ENCODE data around the gene GNG2.

GNG2 gene

GRCh38 chr14:51860164-51860824 lies at the start of gene GNG2:
TSS of gene GNG2 (plus strand) at chr14:51860612. CDS start at chr14:51950679, 90,067 bp downstream.
- DNase-seq (ENCODE audit: low read depth, low spot score): peak; percentile 83

DNA sequence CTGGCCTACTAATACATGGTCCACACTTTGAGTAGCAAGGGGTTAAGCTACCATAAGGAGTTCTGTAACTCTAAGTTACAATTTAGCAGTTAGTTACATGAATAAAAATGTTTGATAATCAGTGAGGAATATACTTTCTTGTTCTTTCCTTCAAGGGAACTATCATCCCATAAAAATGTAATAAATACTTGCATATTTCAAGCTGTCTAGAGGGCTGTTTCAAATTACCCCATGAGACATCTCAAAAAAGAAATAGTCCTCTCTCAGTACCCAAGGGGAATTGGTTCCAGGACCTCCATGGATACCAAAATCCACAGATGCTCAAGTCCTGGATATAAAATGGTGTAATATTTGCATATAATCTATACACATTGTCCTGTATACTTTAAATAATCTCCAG lies 48.7 kb upstream of the GNG2 start:
- DNase-seq (ENCODE audit: low read depth, low spot score): no peak

GRCh38 chr14:51816031-51816430 lies 44.4 kb upstream of the GNG2 start:
- DNase-seq (ENCODE audit: low read depth, low spot score): no peak

DNA sequence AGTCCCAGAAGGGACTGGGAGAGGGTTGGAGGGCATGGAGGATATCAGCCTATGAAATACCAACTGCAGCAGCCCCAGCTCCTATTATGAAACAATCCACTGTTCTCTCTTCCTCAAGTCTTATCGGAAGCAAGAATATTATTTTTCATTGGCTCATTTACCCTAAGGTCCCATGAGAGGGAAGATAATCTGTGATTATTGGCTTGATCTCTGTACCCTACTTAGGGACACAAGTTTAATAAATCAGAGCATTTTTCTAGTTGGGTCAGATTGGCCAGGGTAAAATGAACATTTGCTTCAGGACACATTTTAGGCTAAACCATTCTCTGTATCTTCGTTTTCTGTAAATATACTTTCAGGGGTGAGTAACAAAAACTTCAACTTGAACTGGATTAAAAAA lies 43.1 kb upstream of the GNG2 start:
- DNase-seq (ENCODE audit: low read depth, low spot score): no peak

GRCh38 chr14:51818748-51819380 lies 41.5 kb upstream of the GNG2 start:
- DNase-seq (ENCODE audit: low read depth, low spot score): no peak

- no peak for DNase-seq (ENCODE audit: low read depth, low spot score)
Observed at GRCh38 chr14:51821822-51822221, 38.6 kb upstream of the GNG2 start.

GRCh38 chr14:51822499-51822898 lies 37.9 kb upstream of the GNG2 start:
- no peak for DNase-seq (ENCODE audit: low read depth, low spot score)

- no peak for DNase-seq (ENCODE audit: low read depth, low spot score)
Observed at GRCh38 chr14:51823706-51824105, 36.7 kb upstream of the GNG2 start.

DNA sequence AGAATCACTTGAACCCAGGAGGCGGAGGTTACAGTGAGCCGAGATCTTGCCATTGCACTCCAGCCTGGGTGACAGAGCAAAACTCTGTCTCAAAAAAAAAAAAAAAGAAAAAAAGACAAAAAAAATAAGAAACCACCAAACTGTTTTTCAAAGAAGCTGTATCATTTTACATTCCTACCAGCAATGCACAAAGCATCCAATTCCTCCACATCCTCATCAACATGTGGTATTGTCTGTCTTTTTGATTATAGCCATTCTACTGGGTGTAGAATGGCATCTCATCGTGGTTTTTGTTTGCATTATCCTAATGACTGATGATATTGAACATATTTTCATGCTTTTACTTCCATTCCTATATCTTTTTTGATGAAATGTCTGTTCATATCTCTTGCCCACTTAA lies 36.2 kb upstream of the GNG2 start:
- DNase-seq (ENCODE audit: low read depth, low spot score): no peak

GRCh38 chr14:51825926-51826325 lies 34.5 kb upstream of the GNG2 start:
- DNase-seq (ENCODE audit: low read depth, low spot score): no peak

- DNase-seq (ENCODE audit: low read depth, low spot score): peak; percentile 37
Observed at GRCh38 chr14:51828017-51828797, 32.2 kb upstream of the GNG2 start.

- peak; percentile 23 for DNase-seq (ENCODE audit: low read depth, low spot score)
Observed at GRCh38 chr14:51834240-51834639, 26.2 kb upstream of the GNG2 start.

DNA sequence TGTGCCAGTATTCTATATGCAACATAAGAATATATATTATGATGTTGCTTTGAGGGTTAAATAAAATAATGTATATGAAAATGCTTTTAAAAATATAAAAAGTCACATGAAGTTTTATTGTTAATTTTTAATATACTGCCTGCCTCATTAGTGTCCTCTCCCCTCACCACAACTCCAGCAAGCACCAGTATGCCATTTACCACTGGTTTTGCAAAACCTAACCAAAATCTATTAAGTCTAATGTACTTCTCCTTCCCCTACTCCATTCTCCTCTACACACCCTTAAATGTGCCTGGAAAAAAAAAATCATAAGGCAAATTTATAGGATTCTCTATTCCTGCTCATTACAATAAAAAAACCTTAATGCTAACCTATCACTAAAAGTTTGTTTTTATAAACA lies 24.0 kb upstream of the GNG2 start:
- no peak for DNase-seq (ENCODE audit: low read depth, low spot score)

GRCh38 chr14:51844081-51844881 lies 16.1 kb upstream of the GNG2 start:
- DNase-seq (ENCODE audit: low read depth, low spot score): no peak

DNA sequence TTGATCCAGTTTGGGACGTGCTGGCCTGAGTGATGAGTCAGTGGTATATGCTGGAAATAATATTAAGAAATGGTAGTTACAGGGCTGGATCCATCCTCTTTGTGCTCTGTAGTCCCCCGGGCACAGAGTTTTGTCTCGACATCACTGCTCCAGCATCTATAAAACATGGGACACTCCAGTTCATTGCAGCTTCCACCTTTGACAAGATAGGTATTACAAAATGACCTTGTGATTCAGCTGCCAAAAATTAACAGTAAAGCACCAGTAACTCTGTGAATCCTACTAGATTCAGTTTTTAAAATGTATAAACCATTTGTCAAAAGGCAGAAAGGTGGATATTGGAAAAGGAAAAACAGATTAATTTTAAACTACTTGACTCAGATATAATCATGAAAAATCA lies 14.6 kb upstream of the GNG2 start:
- DNase-seq (ENCODE audit: low read depth, low spot score): no peak

DNA sequence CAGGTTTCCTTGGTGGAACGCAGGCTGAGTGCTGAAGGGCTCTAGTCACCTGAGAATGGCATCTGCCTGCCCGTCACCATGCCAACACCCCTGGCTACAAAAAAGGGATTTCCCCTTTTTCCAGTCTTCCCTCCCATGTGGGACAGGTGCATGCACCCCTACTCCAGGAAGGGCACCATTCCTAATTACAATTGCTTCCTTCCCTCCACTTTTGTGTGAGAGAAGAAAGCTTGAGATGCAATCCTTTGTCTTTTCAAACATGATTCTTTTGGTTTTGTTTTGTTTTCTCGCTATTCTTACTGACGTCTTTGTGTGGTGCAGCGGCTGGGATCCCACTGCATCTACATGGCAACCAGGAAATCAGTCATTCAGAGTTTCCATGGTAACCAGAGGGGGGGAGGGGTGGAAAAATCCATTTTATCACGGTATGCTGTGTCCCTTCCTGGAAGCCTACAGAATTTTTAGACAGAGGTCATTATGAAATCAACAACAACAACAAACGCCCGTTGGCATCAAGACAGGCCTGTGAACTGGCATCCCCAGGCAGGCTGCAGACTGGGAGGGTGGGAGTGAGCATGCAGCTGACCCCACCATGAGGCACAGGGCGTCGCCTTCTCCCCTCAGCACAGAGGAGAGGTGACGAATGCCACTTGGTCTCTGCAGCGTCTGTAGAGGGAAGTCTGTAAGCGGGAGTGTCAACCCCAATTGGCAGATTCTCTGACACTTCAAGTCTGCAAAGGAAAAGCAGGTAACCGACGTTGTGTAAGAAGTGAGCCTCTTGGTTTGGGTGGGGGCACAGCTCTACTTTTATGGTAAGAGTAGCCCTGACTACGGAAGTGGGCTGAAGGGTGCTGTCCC lies 13.6 kb upstream of the GNG2 start:
- peak; percentile 62 for DNase-seq (ENCODE audit: low read depth, low spot score)

DNA sequence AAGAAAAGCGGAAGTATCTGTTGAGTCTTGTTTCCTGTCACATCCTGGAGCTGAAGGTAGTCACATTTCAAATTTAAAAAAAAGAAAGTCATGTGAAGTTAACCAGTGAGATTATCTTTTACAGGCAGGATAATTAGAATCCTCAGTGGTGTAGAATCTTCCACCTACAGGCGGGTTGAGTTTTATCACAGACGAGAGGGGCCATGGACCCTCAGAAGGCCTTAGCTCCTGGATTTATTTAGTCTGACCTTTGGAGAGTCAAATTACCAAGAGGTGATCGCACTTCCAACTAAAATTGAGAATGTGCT lies 13.0 kb upstream of the GNG2 start:
- DNase-seq (ENCODE audit: low read depth, low spot score): no peak

DNA sequence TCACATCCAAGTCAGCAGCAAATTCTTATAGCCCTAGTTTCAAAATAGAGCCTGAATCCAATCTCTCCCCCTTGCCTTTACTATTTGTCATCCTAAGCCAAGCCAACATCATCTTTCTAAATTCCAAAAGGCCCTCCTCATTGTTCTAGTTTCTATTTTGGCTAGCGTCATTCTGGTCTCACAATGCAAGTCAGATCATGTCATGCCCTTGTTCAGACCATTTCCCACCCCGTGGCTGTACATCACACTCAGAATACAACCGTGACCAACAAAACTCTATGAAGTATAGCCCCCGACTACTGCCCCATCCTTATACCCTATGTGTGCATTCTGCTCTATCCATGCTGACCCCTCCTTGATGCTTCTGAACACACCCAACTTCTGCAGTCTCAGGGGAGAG lies 12.3 kb upstream of the GNG2 start:
- DNase-seq (ENCODE audit: low read depth, low spot score): no peak

- no peak for DNase-seq (ENCODE audit: low read depth, low spot score)
Observed at GRCh38 chr14:51849097-51849496, 11.3 kb upstream of the GNG2 start.

DNA sequence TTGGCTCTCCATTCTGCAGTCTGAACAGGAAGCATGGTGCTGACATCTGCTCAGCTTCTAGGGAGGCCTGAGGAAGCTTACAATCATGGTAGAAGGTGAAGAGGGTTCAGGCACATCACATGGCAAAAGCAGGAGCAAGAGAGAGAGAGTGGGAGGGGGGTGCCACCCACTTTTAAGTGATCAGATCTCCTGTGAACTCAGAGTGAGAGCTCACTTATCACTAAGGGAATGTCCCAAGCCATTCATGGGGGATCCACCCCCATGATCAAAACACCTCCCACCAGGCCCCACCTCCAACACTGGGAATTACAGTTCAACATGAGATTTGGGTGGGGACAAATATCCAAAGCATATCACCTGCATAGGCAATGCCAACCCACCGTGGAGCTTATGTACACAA lies 9.8 kb upstream of the GNG2 start:
- no peak for DNase-seq (ENCODE audit: low read depth, low spot score)

- DNase-seq (ENCODE audit: low read depth, low spot score): no peak
Observed at GRCh38 chr14:51852541-51852940, 7.9 kb upstream of the GNG2 start.

Data from ELF-1 (cell line).